HCT116 (cell line): ENCODE measurements around the gene SUGP1. TPM values are rescaled to one million over a fixed set of nuclear protein-coding genes. Genes with fewer than 3 reads are reported as not detected.

Experiments
- ATAC-seq: fragments of 200-7000 bp; cut with Tn5 transposase; 2 replicates; pipeline ENCODE4 v1.9.1; 2020; ENCODE audit warnings: mild to moderate bottlenecking, moderate library complexity
- BruUV-seq: library from RNA; stranded (reverse); fragments of 400-500 nt; replicated peaks from 2 replicates; lab custom pipeline; 2021; lab: Mats Ljungman, UMichigan
- CTCF ChIA-PET: fragments of 300-600 bp; sonication (Branson Sonifier 250); formaldehyde crosslinking; loops from one replicate; lab custom pipeline; 2021; ENCODE audit warnings: antibody characterized with exemption; lab: Charles Lee
- POLR2A ChIA-PET: fragments of 300-600, 350-600 bp; sonication (Branson Sonifier 250); formaldehyde crosslinking; loops from one replicate; lab custom pipeline; 2021; ENCODE audit warnings: antibody characterized with exemption; lab: Charles Lee
- RAD21 ChIA-PET, 2 experiments: fragments of 300-600 bp; sonication (Branson Sonifier 250); formaldehyde crosslinking; loops; one replicate each; lab custom pipeline; 2023; ENCODE audit warnings: low total read pairs in 2 of 2; ENCODE audit not compliant: uncharacterized antibody in 2 of 2, unreplicated experiment in 2 of 2, low non-redundant PET in 1 of 2; lab: Charles Lee
- DNase-seq: peaks from one replicate; pipeline ENCODE4 v3.0.0-alpha.2; 2010; ENCODE audit warnings: low read depth, low spot score
- H2AFZ ChIP-seq: fragments of 200-600 bp; shearing (Covaris generic), sonication (generic); 2 replicates; pipeline ENCODE4 v1.6.1; 2017; ENCODE audit warnings: low read depth, mixed run types, mixed read lengths, antibody characterized with exemption, low read length; ENCODE audit not compliant: poor library complexity, severe bottlenecking
- H3K27ac ChIP-seq: 2 replicates; pipeline ENCODE4 v1.5.1; 2012; ENCODE audit warnings: low read depth, low read length
- H3K27me3 ChIP-seq: fragments of 200-600 bp; sonication (generic); 2 replicates; pipeline ENCODE4 v1.6.1; 2016; ENCODE audit warnings: mixed run types, low read length, mixed read lengths; ENCODE audit not compliant: insufficient read depth
- H3K36me3 ChIP-seq, 2 experiments: fragments of 200-500 bp in 1 of 2; fragments of 200-600 bp in 1 of 2; sonication (Bioruptor generic) in 1 of 2; sonication (generic) in 1 of 2; 2 replicates each; pipeline versions ENCODE4 v1.5.1 to v1.6.1; 2014 to 2016; ENCODE audit warnings: low read length in 2 of 2, inconsistent platforms in 1 of 2, mixed read lengths in 1 of 2, mixed run types in 1 of 2; ENCODE audit not compliant: insufficient read depth in 2 of 2, control insufficient read depth in 1 of 2
- H3K4me1 ChIP-seq, 2 experiments: fragments of 200-600 bp in 1 of 2; sonication (generic) in 1 of 2; 2 replicates each; pipeline versions ENCODE4 v1.5.1 to v1.6.1; 2012 to 2017; ENCODE audit warnings: low read length in 2 of 2, inconsistent platforms in 1 of 2, mild to moderate bottlenecking in 1 of 2, mixed read lengths in 1 of 2, mixed run types in 1 of 2, moderate library complexity in 1 of 2; ENCODE audit not compliant: insufficient read depth in 2 of 2, control insufficient read depth in 1 of 2
- H3K4me2 ChIP-seq: fragments of 200-600 bp; sonication (generic); 2 replicates; pipeline ENCODE4 v1.6.1; 2017; ENCODE audit warnings: mixed run types, low read length, mixed read lengths
- H3K4me3 ChIP-seq, 2 experiments: fragments of 200-600 bp in 1 of 2; sonication (generic) in 1 of 2; replicated peaks in 1 of 2; 2 replicates each; pipeline ENCODE4 v1.5.1; 2011 to 2016; ENCODE audit warnings: low read length in 2 of 2, control low read depth in 1 of 2, low read depth in 1 of 2, mild to moderate bottlenecking in 1 of 2, mixed read lengths in 1 of 2, mixed run types in 1 of 2
- H3K79me2 ChIP-seq: fragments of 200-600 bp; sonication (generic); 2 replicates; pipeline ENCODE4 v1.6.1; 2017; ENCODE audit warnings: mild to moderate bottlenecking, mixed run types, low read length, moderate library complexity, mixed read lengths; ENCODE audit not compliant: insufficient read depth
- H3K9ac ChIP-seq: fragments of 200-600 bp; sonication (generic); 2 replicates; pipeline ENCODE4 v1.6.1; 2016; ENCODE audit warnings: low read length, mixed read lengths
- H3K9me2 ChIP-seq: fragments of 200-600 bp; sonication (generic), shearing (Covaris generic); 2 replicates; pipeline ENCODE4 v1.6.1; 2017; ENCODE audit warnings: mixed run types, mild to moderate bottlenecking, moderate library complexity; ENCODE audit not compliant: insufficient read depth
- H3K9me3 ChIP-seq, 2 experiments: fragments of 200-500 bp in 1 of 2; fragments of 200-600 bp in 1 of 2; sonication (Bioruptor generic) in 1 of 2; sonication (generic) in 1 of 2; 2 replicates each; pipeline ENCODE4 v1.6.1; 2014 to 2017; ENCODE audit warnings: low read length in 2 of 2, mixed read lengths in 2 of 2, inconsistent platforms in 1 of 2, low read depth in 1 of 2, mild to moderate bottlenecking in 1 of 2, mixed run types in 1 of 2, moderate library complexity in 1 of 2; ENCODE audit not compliant: control insufficient read depth in 1 of 2, insufficient read depth in 1 of 2
- H4K20me1 ChIP-seq: fragments of 200-600 bp; sonication (generic), shearing (Covaris generic); 2 replicates; pipeline ENCODE4 v1.6.1; 2017; ENCODE audit warnings: mixed run types, mild to moderate bottlenecking, moderate library complexity; ENCODE audit not compliant: insufficient read depth
- CBX3 ChIP-seq: IDR thresholded peaks from 2 replicates; pipeline ENCODE4 v1.6.1; 2012; ENCODE audit warnings: low read depth
- CEBPB ChIP-seq: IDR thresholded peaks from 2 replicates; pipeline ENCODE4 v1.6.1; 2012; ENCODE audit warnings: low read depth
- CTCF ChIP-seq, 3 experiments: fragments of 200-600 bp in 1 of 3; sonication (generic) in 1 of 3; IDR thresholded peaks in 2 of 3; conservative IDR thresholded peaks in 1 of 3; 2 replicates each; pipeline ENCODE4 v1.5.1; 2012 to 2017; ENCODE audit warnings: low read depth in 2 of 3, low read length in 2 of 3, antibody characterized with exemption in 1 of 3, borderline replicate concordance in 1 of 3, control low read depth in 1 of 3, mild to moderate bottlenecking in 1 of 3, mixed read lengths in 1 of 3, mixed run types in 1 of 3, moderate library complexity in 1 of 3; ENCODE audit not compliant: insufficient read depth in 1 of 3
- ELF1 ChIP-seq: IDR thresholded peaks from 2 replicates; pipeline ENCODE4 v1.6.1; 2012; ENCODE audit warnings: low read depth, borderline replicate concordance
- POLR2A ChIP-seq: IDR thresholded peaks from 2 replicates; pipeline ENCODE4 v1.7.0; 2011; ENCODE audit warnings: borderline replicate concordance; ENCODE audit not compliant: insufficient read depth, insufficient read length; ENCODE audit errors: extremely low read depth
- POLR2AphosphoS5 ChIP-seq: IDR thresholded peaks from 2 replicates; pipeline ENCODE4 v1.6.1; 2011; ENCODE audit warnings: mild to moderate bottlenecking, low read depth, low read length, moderate library complexity
- SRF ChIP-seq: IDR thresholded peaks from 2 replicates; pipeline ENCODE4 v1.6.1; 2012; ENCODE audit warnings: low read depth
- ZFX ChIP-seq: fragments of 450-650 bp; IDR thresholded peaks from 2 replicates; pipeline ENCODE4 v1.6.1; 2017
- ZNF274 ChIP-seq: fragments of 200-500 bp; sonication (Bioruptor generic); IDR thresholded peaks from 2 replicates; pipeline ENCODE4 v1.6.1; 2014; ENCODE audit warnings: mild to moderate bottlenecking, low read depth, low read length, inconsistent platforms
- intact Hi-C: fragments of 100-400 bp; cut with micrococcal nuclease; formaldehyde crosslinking; loops from 2 replicates; pipeline ENCODE4 v1.10.0; 2022
- total RNA-seq: library from RNA; stranded (reverse); gene quantifications from one replicate; pipeline ENCODE4 v1.2.1, GENCODE V29; 2021; ENCODE audit not compliant: unreplicated experiment

Gene SUGP1
- total RNA-seq, 1 experiment from 2014 or later, result 47.6 TPM

GRCh38 chr19:19271828-19272599, 48.3 kb downstream of the SUGP1 start:
- BruUV-seq, result no TSS peak
- intact Hi-C loops, result no loop called here
- H2AFZ ChIP-seq, result no peak overlapping the region

More at GRCh38 chr19:19271828-19272599, 48.3 kb downstream of the SUGP1 start:
- ChIA-PET CTCF (no interaction called here), RAD21 (no interaction called here), POLR2A (no interaction called here)
- Histone ChIP-seq H3K9ac (no peak overlapping the region), H3K79me2 (no peaks in the 10 kb centered on the region), H3K9me3 (no peaks in the 10 kb centered on the region), H3K4me3 (no peak overlapping the region), H4K20me1 (no peaks in the 10 kb centered on the region), H3K27me3 (no peaks in the 10 kb centered on the region), H3K4me1 (no peaks in the 10 kb centered on the region), H3K27ac (no peak overlapping the region), H3K4me2 (no peak overlapping the region), H3K9me2 (no peaks in the 10 kb centered on the region), H3K36me3 (peaks cover 3 to 7% of the 10 kb centered on the region in 2 experiments; a peak in 3 of 4 replicates)
- DNase-seq (no peak), ATAC-seq (no peak)
- TF ChIP-seq POLR2AphosphoS5 (no peak), CEBPB (no peak), ELF1 (no peak), CBX3 (no peak), ZFX (no peak), ZNF274 (no peak), CTCF (IDR thresholded peaks at IDR 0.05 in 2 of 3, conservative IDR thresholded peaks at IDR 0.05 in 1 of 3; ENCODE audit: borderline replicate concordance in 1 of 3, insufficient read depth in 1 of 3, low read depth in 2 of 3, low read length in 2 of 3) (no peak), SRF (no peak), POLR2A (no peak)
